ENCODE data around the gene CHD2.

CHD2 gene

GRCh38 chr15:92933831-92934230 lies 33.7 kb downstream of the CHD2 start:
- Histone ChIP-seq H4K20me1 (ENCODE audit: control insufficient read depth, insufficient read depth, low read depth, low read length) (no peaks in the 10 kb centered on the region), H3F3A (ENCODE audit: control insufficient read depth, insufficient read depth) (peaks cover 3% of the 10 kb centered on the region; the same call in 1 of the 2 replicates), H3K36me3 (ENCODE audit: control insufficient read depth, low read length) (peaks cover 75% of the 10 kb centered on the region), H3K4me3 (ENCODE audit: low read length) (no peak overlapping the region), H3K27ac (ENCODE audit: low read depth, low read length) (no peak overlapping the region), H3K9me3 (ENCODE audit: control insufficient read depth, insufficient read depth, low read length) (no peaks in the 10 kb centered on the region), H3K9me2 (replicated peaks; ENCODE audit: control insufficient read depth, low read length) (no peaks in the 10 kb centered on the region), H3K27me3 (ENCODE audit: control insufficient read depth, low read length) (no peaks in the 10 kb centered on the region), H3K4me2 (ENCODE audit: low read length) (no peak overlapping the region), H3K79me2 (ENCODE audit: control insufficient read depth, low read length) (no peaks in the 10 kb centered on the region; the same call in 1 of the 2 replicates), H3K4me1 (ENCODE audit: control insufficient read depth, low read length) (no peaks in the 10 kb centered on the region)
- TF ChIP-seq EZH2phosphoT487 (IDR thresholded peaks at IDR 0.05; ENCODE audit: borderline replicate concordance, low read length), result no peak

- Histone ChIP-seq H3K36me3 (ENCODE audit: control insufficient read depth, low read length) (peaks cover 77% of the 10 kb centered on the region), H3K4me3 (ENCODE audit: low read length) (no peak overlapping the region), H3K4me1 (ENCODE audit: control insufficient read depth, low read length) (no peaks in the 10 kb centered on the region), H3K27me3 (ENCODE audit: control insufficient read depth, low read length) (no peaks in the 10 kb centered on the region), H3K4me2 (ENCODE audit: low read length) (no peak overlapping the region), H3F3A (ENCODE audit: control insufficient read depth, insufficient read depth) (peaks cover 3% of the 10 kb centered on the region; the same call in 1 of the 2 replicates), H3K79me2 (ENCODE audit: control insufficient read depth, low read length) (no peaks in the 10 kb centered on the region; the same call in 1 of the 2 replicates), H3K9me2 (replicated peaks; ENCODE audit: control insufficient read depth, low read length) (no peaks in the 10 kb centered on the region), H3K27ac (ENCODE audit: low read depth, low read length) (no peak overlapping the region), H4K20me1 (ENCODE audit: control insufficient read depth, insufficient read depth, low read depth, low read length) (no peaks in the 10 kb centered on the region), H3K9me3 (ENCODE audit: control insufficient read depth, insufficient read depth, low read length) (no peaks in the 10 kb centered on the region)
- TF ChIP-seq CTCF (IDR thresholded peaks at IDR 0.05; ENCODE audit: low read depth, low read length, poor library complexity, severe bottlenecking), result no peak
These were observed 34.6 kb downstream of the CHD2 start for GRCh38 chr15:92934716-92935115.

- Histone ChIP-seq H3K79me2 (ENCODE audit: control insufficient read depth, low read length) (no peaks in the 10 kb centered on the region; the same call in 1 of the 2 replicates), H3K9me3 (ENCODE audit: control insufficient read depth, insufficient read depth, low read length) (no peaks in the 10 kb centered on the region), H3K4me2 (ENCODE audit: low read length) (no peak overlapping the region), H3K27me3 (ENCODE audit: control insufficient read depth, low read length) (no peaks in the 10 kb centered on the region), H3F3A (ENCODE audit: control insufficient read depth, insufficient read depth) (0 out of 2 replicates have a peak, but pooled peaks cover 3% of the 10 kb centered on the region), H4K20me1 (ENCODE audit: control insufficient read depth, insufficient read depth, low read depth, low read length) (no peaks in the 10 kb centered on the region), H3K4me1 (ENCODE audit: control insufficient read depth, low read length) (no peaks in the 10 kb centered on the region), H3K36me3 (ENCODE audit: control insufficient read depth, low read length) (peaks cover 73% of the 10 kb centered on the region), H3K9me2 (replicated peaks; ENCODE audit: control insufficient read depth, low read length) (no peaks in the 10 kb centered on the region), H3K4me3 (ENCODE audit: low read length) (no peak overlapping the region), H3K27ac (ENCODE audit: low read depth, low read length) (no peak overlapping the region)
- TF ChIP-seq CTCF (IDR thresholded peaks at IDR 0.05; ENCODE audit: low read depth, low read length, poor library complexity, severe bottlenecking), result no peak
- no peak for TF ChIP-seq EZH2phosphoT487 (IDR thresholded peaks at IDR 0.05; ENCODE audit: borderline replicate concordance, low read length)
These were observed 36.0 kb downstream of the CHD2 start for GRCh38 chr15:92936138-92936537.

- no peak for TF ChIP-seq EZH2phosphoT487 (IDR thresholded peaks at IDR 0.05; ENCODE audit: borderline replicate concordance, low read length)
- no peak for TF ChIP-seq CTCF (IDR thresholded peaks at IDR 0.05; ENCODE audit: low read depth, low read length, poor library complexity, severe bottlenecking)
- Histone ChIP-seq H3K4me1 (ENCODE audit: control insufficient read depth, low read length) (no peaks in the 10 kb centered on the region), H3K27me3 (ENCODE audit: control insufficient read depth, low read length) (no peaks in the 10 kb centered on the region), H3K9me3 (ENCODE audit: control insufficient read depth, insufficient read depth, low read length) (no peaks in the 10 kb centered on the region), H3K36me3 (ENCODE audit: control insufficient read depth, low read length) (peaks cover 79% of the 10 kb centered on the region), H3K4me3 (ENCODE audit: low read length) (no peak overlapping the region), H3F3A (ENCODE audit: control insufficient read depth, insufficient read depth) (0 out of 2 replicates have a peak, but pooled peaks cover 3% of the 10 kb centered on the region), H3K4me2 (ENCODE audit: low read length) (no peak overlapping the region), H3K79me2 (ENCODE audit: control insufficient read depth, low read length) (no peaks in the 10 kb centered on the region; the same call in 1 of the 2 replicates), H4K20me1 (ENCODE audit: control insufficient read depth, insufficient read depth, low read depth, low read length) (no peaks in the 10 kb centered on the region), H3K27ac (ENCODE audit: low read depth, low read length) (no peak overlapping the region), H3K9me2 (replicated peaks; ENCODE audit: control insufficient read depth, low read length) (no peaks in the 10 kb centered on the region)
These were observed 36.6 kb downstream of the CHD2 start for GRCh38 chr15:92936693-92937092.
